Osteoblast (primary cell): ENCODE results near the gene ASCC3. TPM values are rescaled to one million over a fixed set of nuclear protein-coding genes. Genes with fewer than 3 reads are reported as not detected.

ENCODE experiments used
- DNase-seq: peaks from one replicate; pipeline ENCODE4 v3.0.0; 2011; ENCODE audit warnings: low spot score, mixed read lengths; ENCODE audit not compliant: insufficient read length; ENCODE audit errors: missing footprints
- H2AFZ ChIP-seq: 2 replicates; pipeline ENCODE4 v1.6.0; 2011; ENCODE audit warnings: mild to moderate bottlenecking, low read length
- H3K27ac ChIP-seq: 2 replicates; pipeline ENCODE4 v1.5.1; 2011; ENCODE audit warnings: mild to moderate bottlenecking, low read depth, low read length, moderate library complexity
- H3K27me3 ChIP-seq: 2 replicates; pipeline ENCODE4 v1.6.0; 2012; ENCODE audit warnings: mild to moderate bottlenecking, control low read depth, inconsistent platforms, low read length, moderate library complexity; ENCODE audit not compliant: insufficient read depth
- H3K36me3 ChIP-seq: 2 replicates; pipeline ENCODE4 v1.5.1; 2011; ENCODE audit warnings: mild to moderate bottlenecking, low read length, control low read depth, moderate library complexity; ENCODE audit not compliant: insufficient read depth
- H3K4me1 ChIP-seq: 2 replicates; pipeline ENCODE4 v1.5.1; 2011; ENCODE audit warnings: mild to moderate bottlenecking, low read length, control low read depth, moderate library complexity; ENCODE audit not compliant: insufficient read depth
- H3K4me2 ChIP-seq: 2 replicates; pipeline ENCODE4 v1.6.0; 2011; ENCODE audit warnings: mild to moderate bottlenecking, low read length; ENCODE audit not compliant: insufficient read depth
- H3K4me3 ChIP-seq: fragments of 200-600 bp; sonication (generic); 3 replicates; pipeline ENCODE4 v1.5.1; 2012; ENCODE audit warnings: mild to moderate bottlenecking, low read length, inconsistent platforms; ENCODE audit not compliant: insufficient read depth
- H3K79me2 ChIP-seq: 2 replicates; pipeline ENCODE4 v1.6.0; 2012; ENCODE audit warnings: mild to moderate bottlenecking, low read length, control low read depth, inconsistent platforms; ENCODE audit not compliant: insufficient read depth
- H3K9me3 ChIP-seq: 2 replicates; pipeline ENCODE4 v1.5.1; 2011; ENCODE audit warnings: low read depth, low read length, control low read depth
- H4K20me1 ChIP-seq: 2 replicates; pipeline ENCODE4 v1.6.0; 2012; ENCODE audit warnings: mild to moderate bottlenecking, low read length, control low read depth; ENCODE audit not compliant: insufficient read depth
- CTCF ChIP-seq: IDR thresholded peaks from 2 replicates; pipeline ENCODE4 v1.5.1; 2011; ENCODE audit warnings: mild to moderate bottlenecking, low read depth, low read length, moderate library complexity; ENCODE audit errors: extremely low read depth
- total RNA-seq: library from RNA; depleted of rRNA; stranded (reverse); fragments of >200 nt; gene quantifications from 2 replicates; pipeline ENCODE4 v1.2.3, GENCODE V29; 2012

Gene ASCC3
- total RNA-seq, 1 donor: 68.8 TPM

DNA sequence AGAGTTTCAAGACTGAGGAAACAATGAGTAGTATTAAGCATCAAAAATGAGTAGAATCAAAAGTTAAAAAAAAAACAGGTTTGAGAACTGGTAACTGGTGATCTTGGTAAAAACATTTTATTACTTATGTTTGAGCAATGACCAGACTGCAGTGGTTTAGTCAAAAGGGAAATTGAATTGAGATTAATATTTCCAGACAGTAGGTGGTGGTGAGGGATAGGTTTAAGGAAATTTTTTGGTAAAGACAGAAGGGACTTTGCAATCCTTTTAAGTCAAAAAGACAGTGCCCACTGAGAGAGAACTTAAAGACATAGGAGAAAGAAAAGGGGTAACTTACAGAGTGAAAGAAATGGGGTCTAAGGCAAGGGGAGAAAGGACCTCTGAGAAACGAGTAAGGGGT, 156.9 kb downstream of the ASCC3 start:
- Histone ChIP-seq H3K4me1 (peaks cover 5% of the 10 kb centered on the region), H3K36me3 (no peaks in the 10 kb centered on the region), H2AFZ (no peak overlapping the region), H4K20me1 (no peaks in the 10 kb centered on the region), H3K27me3 (no peaks in the 10 kb centered on the region), H3K4me2 (no peak overlapping the region), H3K79me2 (no peaks in the 10 kb centered on the region), H3K9me3 (no peaks in the 10 kb centered on the region), H3K4me3 (no peak overlapping the region), H3K27ac (no peak overlapping the region)
- no peak for TF ChIP-seq CTCF
- DNase-seq: no peak

DNA sequence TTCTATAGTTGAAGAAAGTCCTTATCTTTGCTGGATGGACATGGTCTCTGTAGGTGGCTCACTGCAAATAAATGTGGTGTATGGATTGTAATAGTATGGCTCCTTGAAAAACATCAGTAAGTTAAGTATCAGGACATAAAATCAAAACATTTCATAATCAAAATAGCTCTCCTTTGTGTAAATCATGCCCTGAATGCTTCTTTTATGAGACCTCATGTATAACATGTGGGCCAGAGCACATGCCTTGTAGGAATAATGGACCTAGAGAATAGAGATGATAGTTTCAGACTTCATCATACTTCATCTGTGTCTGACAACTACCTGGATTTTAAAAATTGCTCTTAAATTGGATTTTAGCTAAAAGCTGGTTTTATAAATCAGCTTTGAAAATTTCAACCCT, 159.9 kb downstream of the ASCC3 start:
- Histone ChIP-seq H3K27ac (no peak overlapping the region), H3K4me2 (no peak overlapping the region), H4K20me1 (no peaks in the 10 kb centered on the region), H2AFZ (no peak overlapping the region), H3K27me3 (no peaks in the 10 kb centered on the region), H3K79me2 (no peaks in the 10 kb centered on the region), H3K4me3 (no peak overlapping the region), H3K4me1 (peaks cover 5% of the 10 kb centered on the region), H3K36me3 (no peaks in the 10 kb centered on the region), H3K9me3 (no peaks in the 10 kb centered on the region)
- DNase-seq: no peak
- TF ChIP-seq CTCF: no peak

GRCh38 chr6:100719883-100720682, 161.0 kb downstream of the ASCC3 start:
- Histone ChIP-seq H4K20me1 (no peaks in the 10 kb centered on the region), H3K4me1 (peaks cover 5% of the 10 kb centered on the region), H3K79me2 (no peaks in the 10 kb centered on the region), H3K27me3 (no peaks in the 10 kb centered on the region), H3K4me3 (no peak overlapping the region), H3K36me3 (no peaks in the 10 kb centered on the region), H3K27ac (no peak overlapping the region), H3K4me2 (peak overlapping the region; percentile 46), H3K9me3 (no peaks in the 10 kb centered on the region), H2AFZ (no peak overlapping the region)
- DNase-seq: no peak
- peak; percentile 53 for TF ChIP-seq CTCF

DNA sequence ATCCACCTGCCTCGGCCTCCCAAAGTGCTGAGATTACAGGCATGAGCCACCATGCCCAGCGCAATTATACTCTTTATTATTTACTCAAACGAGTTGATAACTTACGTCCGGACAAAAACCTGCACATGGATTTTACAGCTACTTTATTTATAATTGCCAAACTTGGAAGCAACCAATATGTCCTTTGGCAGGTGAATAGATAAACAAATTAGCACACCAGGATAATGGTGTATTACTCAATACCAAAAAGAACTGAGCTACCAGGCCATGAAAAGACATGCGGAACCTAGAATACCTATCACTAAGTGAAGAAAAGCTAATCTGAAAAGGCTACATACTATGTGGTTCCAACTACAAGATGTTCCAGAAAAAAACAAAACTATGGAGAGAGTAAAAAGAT, 168.1 kb downstream of the ASCC3 start:
- no peak overlapping the region for H2AFZ ChIP-seq
- H3K4me3 ChIP-seq: no peak overlapping the region
- H3K79me2 ChIP-seq: no peaks in the 10 kb centered on the region
- H3K36me3 ChIP-seq: no peaks in the 10 kb centered on the region
- no peaks in the 10 kb centered on the region for H4K20me1 ChIP-seq
- H3K4me2 ChIP-seq: no peak overlapping the region
- no peaks in the 10 kb centered on the region for H3K27me3 ChIP-seq
- DNase-seq: no peak
- H3K27ac ChIP-seq: no peak overlapping the region
- no peaks in the 10 kb centered on the region for H3K4me1 ChIP-seq
- TF ChIP-seq CTCF: no peak
- H3K9me3 ChIP-seq: no peaks in the 10 kb centered on the region
